ENCODE data around the gene DAPK3.

DAPK3 gene

DNA sequence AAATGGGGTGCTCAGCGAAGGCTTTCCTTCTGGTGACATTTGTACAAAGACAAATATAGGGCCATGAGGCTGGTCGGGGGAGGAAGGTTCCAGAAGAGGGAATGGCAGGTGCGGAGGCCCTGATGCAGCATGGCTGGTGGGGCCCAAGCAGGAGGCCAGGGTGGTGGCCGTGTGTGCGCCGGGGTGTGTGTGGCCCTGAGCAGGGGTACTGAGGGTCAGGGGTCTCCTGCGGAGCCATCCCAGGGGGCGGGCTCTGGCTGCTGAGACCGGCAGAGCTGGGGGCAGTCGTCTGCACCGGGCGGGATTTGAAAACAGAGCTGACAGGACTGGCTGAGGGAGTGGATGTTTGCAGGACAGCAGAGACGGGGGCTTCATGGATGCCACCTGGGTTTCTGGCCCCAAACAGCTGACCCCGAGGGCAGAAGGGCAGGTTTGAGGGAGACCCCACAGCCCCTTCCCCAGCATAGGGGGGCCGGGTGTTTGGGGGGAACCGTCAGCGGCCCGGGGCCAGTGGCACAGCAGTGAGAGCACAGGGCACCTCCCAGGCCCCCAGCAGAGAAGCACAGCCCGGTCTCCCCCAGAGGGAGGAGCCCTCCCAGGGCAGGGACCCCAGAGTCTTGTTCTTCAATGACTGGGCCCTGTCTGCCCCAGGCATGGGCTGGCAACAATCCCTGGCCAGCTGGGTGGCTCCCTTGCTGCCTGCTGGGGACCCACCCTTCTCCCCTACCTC lies 48.0 kb upstream of the DAPK3 start:
- POLR2A ChIA-PET, result no interaction called here
- Histone ChIP-seq H3K27ac (ENCODE audit: extremely low read depth, low read depth, low read length) (no peak overlapping the region), H3K36me3 (ENCODE audit: control insufficient read depth in 2 of 2, insufficient read depth in 1 of 2, low read length in 2 of 2) (peaks cover 3 to 64% of the 10 kb centered on the region in 2 experiments; a peak in 2 of 3 replicates), H3K9me3 (ENCODE audit: control insufficient read depth, insufficient read depth, low read depth, low read length) (no peaks in the 10 kb centered on the region), H3K4me1 (ENCODE audit: control insufficient read depth, insufficient read depth, low read length) (no peaks in the 10 kb centered on the region), H3K4me3 (ENCODE audit: low read depth, low read length) (no peak overlapping the region)
- TF ChIP-seq ZBTB26 (tag by site-specific recombination; optimal IDR thresholded peaks at IDR 0.05) (no peak), KLF1 (tag by site-specific recombination; IDR thresholded peaks at IDR 0.05) (peak; percentile 74; the same call in 1 of the 2 replicates), GLIS1 (tag by site-specific recombination; IDR thresholded peaks at IDR 0.05) (peak; percentile 54), GLIS2 (tag by site-specific recombination; IDR thresholded peaks at IDR 0.05) (peak; percentile 27; the same call in 1 of the 2 replicates)
- TF ChIP-seq, protein P1, sequence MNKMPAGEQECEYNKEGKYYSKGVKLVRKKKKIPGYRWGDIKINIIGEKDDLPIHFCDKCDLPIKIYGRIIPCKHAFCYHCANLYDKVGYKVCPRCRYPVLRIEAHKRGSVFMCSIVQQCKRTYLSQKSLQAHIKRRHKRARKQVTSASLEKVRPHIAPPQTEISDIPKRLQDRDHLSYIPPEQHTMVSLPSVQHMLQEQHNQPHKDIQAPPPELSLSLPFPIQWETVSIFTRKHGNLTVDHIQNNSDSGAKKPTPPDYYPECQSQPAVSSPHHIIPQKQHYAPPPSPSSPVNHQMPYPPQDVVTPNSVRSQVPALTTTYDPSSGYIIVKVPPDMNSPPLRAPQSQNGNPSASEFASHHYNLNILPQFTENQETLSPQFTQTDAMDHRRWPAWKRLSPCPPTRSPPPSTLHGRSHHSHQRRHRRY (tag by site-specific recombination; IDR thresholded peaks at IDR 0.05), result no peak
- CTCF ChIA-PET, result no interaction called here

DNA sequence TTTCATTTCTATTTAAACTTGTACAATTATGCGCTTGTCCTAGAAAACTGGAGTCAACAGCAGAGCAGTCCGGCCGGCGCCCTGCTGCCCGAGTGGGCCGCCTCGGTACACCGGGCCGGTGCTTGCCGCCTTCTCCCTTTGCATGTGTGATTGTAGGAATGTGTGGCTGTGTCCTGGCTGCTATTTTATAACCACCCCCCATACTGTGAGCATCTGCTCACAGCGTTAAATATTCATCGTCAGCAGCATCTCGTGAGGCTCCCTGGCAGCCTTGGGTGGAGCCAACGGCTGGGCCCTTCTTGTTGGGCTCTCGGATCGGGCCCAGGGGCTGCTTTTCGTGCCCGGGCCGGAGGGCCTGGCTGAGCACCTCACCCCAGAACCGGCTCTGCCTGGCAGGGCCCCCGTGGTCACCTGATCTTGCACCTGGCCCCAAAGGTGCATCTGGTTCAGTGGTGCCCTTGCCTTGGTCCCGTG lies 47.3 kb upstream of the DAPK3 start:
- POLR2A ChIA-PET, result no interaction called here
- TF ChIP-seq ZNF785 (tag by site-specific recombination; IDR thresholded peaks at IDR 0.05), result no peak
- peak; percentile 88 for TF ChIP-seq ZNF677 (tag by site-specific recombination; IDR thresholded peaks at IDR 0.05)
- no peak for TF ChIP-seq ZNF274 (IDR thresholded peaks at IDR 0.05; ENCODE audit: low read length)
- no peak for TF ChIP-seq ZNF274 (tag by site-specific recombination; IDR thresholded peaks at IDR 0.05; ENCODE audit: borderline replicate concordance)
- no peak for TF ChIP-seq ZNF416 (tag by site-specific recombination; IDR thresholded peaks at IDR 0.05)
- TF ChIP-seq ZNF626 (tag by site-specific recombination; IDR thresholded peaks at IDR 0.05), result no peak
- Histone ChIP-seq H3K36me3 (ENCODE audit: control insufficient read depth in 2 of 2, insufficient read depth in 1 of 2, low read length in 2 of 2) (peaks cover 3 to 65% of the 10 kb centered on the region in 2 experiments; a peak in 2 of 3 replicates), H3K4me1 (ENCODE audit: control insufficient read depth, insufficient read depth, low read length) (no peaks in the 10 kb centered on the region), H3K4me3 (ENCODE audit: low read depth, low read length) (no peak overlapping the region), H3K9me3 (ENCODE audit: control insufficient read depth, insufficient read depth, low read depth, low read length) (no peaks in the 10 kb centered on the region), H3K27ac (ENCODE audit: extremely low read depth, low read depth, low read length) (no peak overlapping the region)
- CTCF ChIA-PET, result no interaction called here

DNA sequence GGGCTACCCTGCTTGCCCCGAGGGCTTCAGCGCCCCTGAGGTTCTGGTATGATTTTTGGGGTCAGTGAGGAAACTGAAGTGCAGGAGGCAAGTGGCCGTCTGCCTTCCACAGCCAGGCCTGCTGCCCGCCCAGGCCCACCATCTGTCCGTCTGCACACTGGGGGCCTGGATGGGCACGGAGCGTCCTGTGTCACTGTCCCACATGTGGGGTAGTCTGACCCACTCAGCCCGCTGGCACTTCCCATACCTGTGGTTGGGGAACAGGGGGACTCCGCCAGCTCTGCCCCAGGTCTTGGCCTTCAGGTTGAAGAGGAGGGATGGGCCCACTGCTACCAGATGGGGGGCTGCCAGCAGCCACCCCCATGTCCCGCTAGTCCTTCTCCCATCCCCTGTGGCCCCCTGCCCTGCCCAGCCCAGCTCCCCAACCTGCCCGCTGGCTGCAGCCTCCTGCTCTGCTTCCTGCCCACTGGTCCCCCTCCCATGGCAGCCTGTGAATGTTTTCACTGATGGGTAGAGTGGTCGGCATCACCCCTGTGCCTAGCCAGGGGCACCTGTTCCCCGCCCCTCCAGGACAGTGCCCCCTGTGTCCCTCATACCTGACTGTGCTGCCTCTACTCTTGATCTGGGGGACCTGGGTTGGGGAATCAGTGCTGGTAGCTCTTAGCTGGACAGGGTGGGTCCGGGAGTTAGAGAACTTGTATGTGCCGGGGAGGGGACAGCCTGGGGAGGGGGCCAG lies 46.2 kb upstream of the DAPK3 start:
- peaks cover 3 to 71% of the 10 kb centered on the region in 2 experiments; a peak in 2 of 3 replicates for H3K36me3 ChIP-seq (ENCODE audit: control insufficient read depth in 2 of 2, insufficient read depth in 1 of 2, low read length in 2 of 2)
- CTCF ChIA-PET, result interaction anchor here (0.6 kb wide), 1 partner anchor 141 kb away, joined by 3 read pairs; no protein-coding TSS in a partner anchor

GRCh38 chr19:4016486-4016885 lies 45.6 kb upstream of the DAPK3 start:
- CTCF ChIA-PET, result interaction anchor here (0.6 to 0.7 kb wide), 2 partner anchors 16 to 142 kb away, joined by 3 read pairs; no protein-coding TSS in a partner anchor
- H3K36me3 ChIP-seq (ENCODE audit: control insufficient read depth in 2 of 2, insufficient read depth in 1 of 2, low read length in 2 of 2), result peaks cover 3 to 71% of the 10 kb centered on the region in 2 experiments; a peak in 2 of 3 replicates
- TF ChIP-seq ZNF585B (tag by site-specific recombination; IDR thresholded peaks at IDR 0.05), result no peak
- TF ChIP-seq ZNF23 (tag by site-specific recombination; IDR thresholded peaks at IDR 0.05; ENCODE audit: borderline replicate concordance), result no peak
- no peak for TF ChIP-seq SP2 (tag by site-specific recombination; IDR thresholded peaks at IDR 0.05)
- no peak for TF ChIP-seq ZNF521 (tag by site-specific recombination; IDR thresholded peaks at IDR 0.05)
- no peak for TF ChIP-seq PRDM4 (tag by site-specific recombination; IDR thresholded peaks at IDR 0.05)

More for the DNA sequence above, 46.2 kb upstream of the DAPK3 start:
- Histone ChIP-seq H3K9me3 (ENCODE audit: control insufficient read depth, insufficient read depth, low read depth, low read length) (no peaks in the 10 kb centered on the region), H3K4me3 (ENCODE audit: low read depth, low read length) (no peak overlapping the region), H3K27ac (ENCODE audit: extremely low read depth, low read depth, low read length) (no peak overlapping the region), H3K4me1 (ENCODE audit: control insufficient read depth, insufficient read depth, low read length) (no peaks in the 10 kb centered on the region)
- POLR2A ChIA-PET, result interaction anchor here (0.7 kb wide), 1 partner anchor 76 kb away, joined by 6 read pairs; no protein-coding TSS in a partner anchor
- no peak for TF ChIP-seq ZNF175 (tag by site-specific recombination; IDR thresholded peaks at IDR 0.05)

More at GRCh38 chr19:4016486-4016885, 45.6 kb upstream of the DAPK3 start:
- Histone ChIP-seq H3K27ac (ENCODE audit: extremely low read depth, low read depth, low read length) (no peak overlapping the region), H3K9me3 (ENCODE audit: control insufficient read depth, insufficient read depth, low read depth, low read length) (no peaks in the 10 kb centered on the region), H3K4me3 (ENCODE audit: low read depth, low read length) (no peak overlapping the region), H3K4me1 (ENCODE audit: control insufficient read depth, insufficient read depth, low read length) (no peaks in the 10 kb centered on the region)
- POLR2A ChIA-PET, result no interaction called here
